Mammary epithelial cell (primary cell): ENCODE data around the gene PMM2.

Source experiments
- CTCF ChIP-seq, 2 donors: IDR thresholded peaks in 1 of 2; conservative IDR thresholded peaks in 1 of 2; 2 replicates each; pipeline ENCODE4 v1.5.1; 2011 to 2012; ENCODE audit warnings: inconsistent platforms in 2 of 2, low read length in 2 of 2, mild to moderate bottlenecking in 2 of 2, control low read depth in 1 of 2, low read depth in 1 of 2; ENCODE audit not compliant: insufficient read depth in 1 of 2; ENCODE audit errors: extremely low read depth in 1 of 2
- EZH2 ChIP-seq: IDR thresholded peaks from 2 replicates; pipeline ENCODE4 v1.6.1; 2012; ENCODE audit warnings: low read length, inconsistent platforms, borderline replicate concordance

GRCh38 chr16:8865145-8865882, 67.7 kb downstream of the PMM2 start:
- TF ChIP-seq CTCF (conservative IDR thresholded peaks at IDR 0.05 in 1 of 2, IDR thresholded peaks at IDR 0.05 in 1 of 2; ENCODE audit: extremely low read depth in 1 of 2, insufficient read depth in 1 of 2, low read depth in 1 of 2, low read length in 2 of 2), result no peak
- TF ChIP-seq EZH2, result no peak
